HG02571 (cell line): Measurements from ENCODE around the gene AFMID.
"Not testable (repeated sequence)": the region's sequence is repeated elsewhere in the genome, so short reads cannot be mapped to it uniquely, and the experiment has no call there.

Source experiments
- ATAC-seq: cut with Tn5 transposase; IDR thresholded peaks from one replicate; pipeline ENCODE4 v1.9.1; 2021; ENCODE audit warnings: mild to moderate bottlenecking, moderate library complexity; ENCODE audit not compliant: unreplicated experiment

The AFMID gene

DNA sequence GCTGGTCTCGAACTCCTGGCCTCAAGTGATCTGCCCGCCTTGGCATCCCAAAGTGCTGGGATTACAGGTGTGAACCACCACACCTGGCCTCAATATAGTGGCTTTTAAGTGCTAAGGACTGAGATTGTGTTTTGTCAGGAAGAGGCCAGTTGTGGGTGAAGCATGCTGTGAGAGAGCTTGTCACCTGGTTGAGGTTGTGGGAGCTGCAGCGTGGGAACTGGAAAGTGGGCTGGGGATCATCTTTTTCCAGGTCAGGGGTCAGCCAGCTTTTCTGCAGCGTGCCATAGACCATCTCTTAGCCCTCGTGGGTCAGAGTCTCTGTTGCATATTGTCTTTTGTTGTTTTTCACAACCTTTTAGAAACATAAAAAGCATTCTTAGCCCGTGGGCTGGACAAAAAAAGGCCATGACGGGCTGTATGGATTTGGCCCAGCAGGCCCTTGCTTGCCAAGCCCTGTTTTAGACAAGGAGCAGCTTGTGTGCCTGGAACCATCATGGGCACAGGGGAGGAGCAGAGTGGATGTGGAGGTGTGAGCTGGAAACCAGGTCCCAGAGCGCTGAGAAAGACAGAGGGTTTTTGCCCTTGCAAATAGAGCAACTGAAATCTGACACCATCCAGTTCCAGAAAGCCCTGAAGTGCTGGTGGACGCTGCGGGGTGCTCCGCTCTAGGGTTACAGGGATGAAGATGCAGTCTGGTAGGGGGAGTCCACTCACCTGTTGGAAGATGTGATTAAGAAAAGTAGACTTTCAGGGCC lies 32.4 kb downstream of the AFMID start:
- ATAC-seq = no peak

GRCh38 chr17:78223061-78223460 lies 35.9 kb downstream of the AFMID start:
- ATAC-seq = no peak

- no peak for ATAC-seq
These were observed 36.6 kb downstream of the AFMID start for GRCh38 chr17:78223765-78224164.

DNA sequence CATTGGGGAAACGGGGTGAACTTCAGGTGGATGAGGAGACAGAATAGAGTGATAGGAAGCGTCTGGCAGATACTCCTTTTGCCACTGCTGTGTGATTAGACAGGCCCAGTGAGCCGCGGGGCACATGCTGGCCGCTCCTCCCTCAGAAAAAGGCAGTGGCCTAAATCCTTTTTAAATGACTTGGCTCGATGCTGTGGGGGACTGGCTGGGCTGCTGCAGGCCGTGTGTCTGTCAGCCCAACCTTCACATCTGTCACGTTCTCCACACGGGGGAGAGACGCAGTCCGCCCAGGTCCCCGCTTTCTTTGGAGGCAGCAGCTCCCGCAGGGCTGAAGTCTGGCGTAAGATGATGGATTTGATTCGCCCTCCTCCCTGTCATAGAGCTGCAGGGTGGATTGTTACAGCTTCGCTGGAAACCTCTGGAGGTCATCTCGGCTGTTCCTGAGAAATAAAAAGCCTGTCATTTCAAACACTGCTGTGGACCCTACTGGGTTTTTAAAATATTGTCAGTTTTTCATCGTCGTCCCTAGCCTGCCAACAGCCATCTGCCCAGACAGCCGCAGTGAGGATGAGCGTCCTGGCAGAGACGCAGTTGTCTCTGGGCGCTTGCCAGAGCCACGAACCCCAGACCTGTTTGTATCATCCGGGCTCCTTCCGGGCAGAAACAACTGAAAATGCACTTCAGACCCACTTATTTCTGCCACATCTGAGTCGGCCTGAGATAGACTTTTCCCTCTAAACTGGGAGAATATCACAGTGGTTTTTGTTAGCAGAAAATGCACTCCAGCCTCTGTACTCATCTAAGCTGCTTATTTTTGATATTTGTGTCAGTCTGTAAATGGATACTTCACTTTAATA lies 37.3 kb downstream of the AFMID start:
- ATAC-seq = no peak

DNA sequence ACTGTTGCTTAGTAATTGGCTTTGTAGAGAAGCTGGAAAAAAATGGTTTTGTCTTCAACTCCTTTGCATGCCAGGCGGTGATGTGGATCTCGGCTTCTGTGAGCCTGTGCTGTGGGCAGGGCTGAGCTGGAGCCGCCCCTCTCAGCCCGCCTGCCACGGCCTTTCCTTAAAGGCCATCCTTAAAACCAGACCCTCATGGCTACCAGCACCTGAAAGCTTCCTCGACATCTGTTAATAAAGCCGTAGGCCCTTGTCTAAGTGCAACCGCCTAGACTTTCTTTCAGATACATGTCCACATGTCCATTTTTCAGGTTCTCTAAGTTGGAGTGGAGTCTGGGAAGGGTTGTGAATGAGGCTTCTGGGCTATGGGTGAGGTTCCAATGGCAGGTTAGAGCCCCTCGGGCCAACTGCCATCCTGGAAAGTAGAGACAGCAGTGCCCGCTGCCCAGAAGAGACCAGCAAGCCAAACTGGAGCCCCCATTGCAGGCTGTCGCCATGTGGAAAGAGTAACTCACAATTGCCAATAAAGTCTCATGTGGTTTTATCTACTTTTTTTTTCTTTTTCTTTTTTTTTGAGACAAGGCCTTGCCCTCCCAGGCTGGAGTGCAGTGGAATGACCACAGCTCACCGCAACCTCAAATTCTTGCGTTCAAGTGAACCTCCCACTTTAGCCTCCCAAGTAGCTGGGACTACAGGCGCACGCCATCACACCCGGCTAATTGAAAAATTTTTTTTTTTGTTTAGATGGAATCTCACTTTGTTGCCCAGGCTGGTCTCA lies 38.1 kb downstream of the AFMID start:
- no peak for ATAC-seq

- ATAC-seq = no peak
These were observed 39.0 kb downstream of the AFMID start for GRCh38 chr17:78226055-78226758.

DNA sequence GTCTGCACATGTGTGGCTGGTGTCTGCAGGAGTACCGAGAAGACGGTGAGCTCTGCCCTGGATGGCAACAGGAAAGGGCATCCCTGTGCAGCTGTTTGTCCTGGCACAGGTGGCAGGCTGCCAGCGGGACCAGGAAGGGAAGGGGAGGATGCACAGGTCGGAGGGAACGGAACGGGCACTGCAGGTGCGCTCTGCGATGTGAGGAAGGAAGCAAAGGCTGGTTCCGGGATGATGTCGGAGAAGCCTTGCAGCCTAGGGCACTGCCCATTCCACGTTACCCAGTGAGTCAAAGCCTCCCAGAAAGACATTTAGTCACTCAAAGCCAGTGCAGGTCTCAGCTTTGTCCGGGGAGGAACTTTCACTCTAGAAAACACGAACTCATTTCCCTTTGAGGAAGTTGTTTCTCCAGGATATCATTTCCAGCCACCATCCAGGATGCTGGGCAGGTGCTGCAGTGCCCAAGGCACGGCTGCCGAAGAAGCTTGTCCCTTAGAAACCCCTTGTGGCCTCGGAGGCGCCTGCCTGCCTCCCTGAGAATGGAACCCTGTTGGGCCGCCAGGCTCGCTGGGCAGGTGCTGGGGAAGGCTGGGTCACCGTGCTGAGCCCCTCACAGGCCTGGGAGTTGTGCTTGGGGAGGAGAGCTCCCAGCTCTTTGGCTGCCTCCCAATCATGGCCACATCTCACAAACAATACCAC lies 39.7 kb downstream of the AFMID start:
- no peak for ATAC-seq

GRCh38 chr17:78227455-78227916 lies 40.3 kb downstream of the AFMID start:
- no peak for ATAC-seq

DNA sequence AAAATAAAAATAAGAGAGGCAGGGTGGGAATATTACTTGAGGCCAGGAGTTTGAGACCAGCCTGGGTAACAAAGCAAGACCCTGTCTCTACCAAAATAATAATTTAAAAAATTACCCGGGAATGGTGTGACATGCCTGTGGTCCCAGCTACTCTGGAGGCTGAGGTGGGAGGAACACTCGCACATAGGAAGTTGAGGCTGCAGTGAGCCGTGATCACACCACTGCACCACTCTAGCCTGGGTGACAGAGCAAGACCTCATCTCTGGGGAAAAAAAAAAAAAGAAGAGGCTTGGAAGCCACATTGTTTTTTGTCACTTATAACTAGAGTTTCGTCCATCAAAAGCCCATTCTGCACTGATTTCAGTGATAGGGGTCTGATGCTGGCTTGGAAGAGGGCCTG lies 41.0 kb downstream of the AFMID start:
- no peak for ATAC-seq

GRCh38 chr17:78230252-78230962 lies 43.2 kb downstream of the AFMID start:
- ATAC-seq = no peak

- no peak for ATAC-seq
These were observed 44.1 kb downstream of the AFMID start, which contains the start of gene TMEM235 for GRCh38 chr17:78230996-78231935. TSS of gene TMEM235 (plus strand) at chr17:78231631. CDS start at chr17:78232024, 393 bp downstream.

DNA sequence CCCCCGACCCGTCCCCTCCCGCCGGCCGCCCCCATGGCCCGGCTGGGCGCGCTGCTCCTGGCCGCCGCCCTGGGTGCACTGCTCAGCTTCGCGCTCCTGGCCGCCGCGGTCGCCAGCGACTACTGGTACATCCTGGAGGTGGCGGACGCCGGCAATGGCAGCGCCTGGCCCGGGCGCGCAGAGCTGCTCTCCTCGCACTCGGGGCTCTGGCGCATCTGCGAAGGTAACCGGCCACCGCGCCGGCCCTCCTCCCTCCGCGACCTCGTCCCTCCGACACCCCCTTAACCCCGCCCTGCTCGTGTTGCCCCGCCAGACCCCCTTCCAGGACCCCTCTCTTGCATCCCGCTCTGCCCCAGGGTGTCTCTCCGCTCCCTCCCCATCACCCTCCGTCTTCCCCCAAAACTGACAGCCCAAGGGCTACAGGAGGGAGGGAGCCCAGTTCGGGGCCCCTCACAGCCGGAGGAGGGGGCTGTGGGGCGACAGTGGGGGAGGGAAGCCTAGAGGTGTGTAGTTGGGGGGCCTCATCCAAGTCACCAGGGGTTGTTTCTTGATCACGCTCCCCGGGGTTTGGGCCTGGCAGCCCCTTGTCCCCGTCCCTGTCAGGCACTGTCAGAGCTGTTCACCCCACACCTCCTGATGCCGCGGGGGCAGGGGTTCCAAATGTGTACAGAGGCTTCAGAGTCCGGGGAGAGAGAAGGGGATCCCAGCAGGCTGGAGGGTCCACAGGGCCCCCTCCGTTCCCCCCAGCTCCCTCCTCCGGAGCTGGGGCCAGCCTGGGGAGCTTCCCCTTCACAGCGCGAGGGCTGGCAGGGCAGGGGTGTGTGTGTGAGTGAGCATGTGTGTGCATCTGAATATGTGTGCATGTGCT lies 45.1 kb downstream of the AFMID start:
- ATAC-seq = no peak

- no peak for ATAC-seq
These were observed 45.7 kb downstream of the AFMID start for GRCh38 chr17:78232859-78233173.

- ATAC-seq = no peak
These were observed 46.5 kb downstream of the AFMID start for GRCh38 chr17:78233678-78234077.

- no peak for ATAC-seq
These were observed 47.2 kb downstream of the AFMID start for GRCh38 chr17:78234261-78234865.

DNA sequence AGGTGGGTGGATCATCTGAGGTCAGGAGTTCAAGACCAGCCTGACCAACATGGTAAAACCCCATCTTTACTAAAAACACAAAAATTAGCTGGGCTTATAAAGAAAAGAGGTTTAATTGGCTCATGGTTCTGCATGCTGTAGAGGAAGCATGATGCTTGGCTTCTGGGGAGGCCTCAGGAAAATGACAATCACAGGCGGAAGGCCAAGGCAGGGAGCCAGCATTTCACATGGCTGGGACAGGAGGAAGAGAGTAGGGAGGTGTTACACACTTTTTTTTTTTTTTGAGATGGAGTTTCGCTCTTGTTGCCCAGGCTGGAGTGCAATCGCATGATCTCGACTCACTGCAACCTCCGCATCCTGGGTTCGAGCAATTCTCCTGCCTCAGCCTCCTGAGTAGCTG lies 47.9 kb downstream of the AFMID start:
- not testable (repeated sequence) for ATAC-seq

DNA sequence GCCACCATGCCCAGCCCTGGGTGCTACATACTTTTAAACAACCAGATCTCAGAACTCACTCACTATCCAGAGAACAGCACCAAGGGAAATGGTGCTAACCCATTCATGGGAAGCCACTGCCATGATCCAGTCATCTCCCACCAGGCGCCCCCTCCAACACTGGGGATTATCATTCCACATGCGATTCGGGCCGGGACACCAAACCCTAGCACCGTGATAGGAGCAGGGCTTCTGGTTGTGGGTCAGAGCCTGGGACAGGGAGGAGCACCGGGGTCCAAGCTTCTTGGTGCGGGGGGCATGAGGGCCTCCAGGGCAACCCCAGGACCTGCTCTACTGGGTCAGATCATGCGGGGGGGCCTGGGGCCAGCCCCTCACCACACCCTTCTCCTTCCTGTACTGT lies 48.7 kb downstream of the AFMID start:
- no peak for ATAC-seq
